ENCODE data around the gene AMY2B. TPM values are rescaled to one million over a fixed set of nuclear protein-coding genes. Genes with fewer than 3 reads are reported as not detected.

AMY2B gene
- total and polyA plus RNA-seq, 9 of the 15 experiments (the other 6 are each of a cell fraction or from before 2014, with no cell fraction given) = 0.22 to 2.0 (median 0.49) TPM

DNA sequence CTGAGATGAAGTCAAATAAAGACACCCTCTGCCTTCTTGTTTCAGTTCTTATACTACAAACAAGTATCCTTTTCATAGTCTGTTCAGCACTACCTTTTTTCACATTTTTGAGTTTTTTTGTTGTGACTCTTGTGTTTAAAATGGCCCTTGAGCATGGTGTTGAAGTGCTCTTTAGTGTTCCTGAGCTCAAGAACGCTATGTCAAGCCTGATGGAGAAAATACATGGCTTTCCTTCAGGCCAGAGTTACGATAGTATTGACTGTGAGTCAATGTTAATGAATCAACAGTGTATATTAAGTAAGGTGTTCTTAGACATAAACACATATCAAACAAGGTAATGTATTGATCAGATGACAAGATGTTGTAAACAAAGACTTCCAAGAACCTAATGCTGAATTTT is 33.2 kb upstream of the AMY2B start (continued):
- TF ChIP-seq, protein P1, sequence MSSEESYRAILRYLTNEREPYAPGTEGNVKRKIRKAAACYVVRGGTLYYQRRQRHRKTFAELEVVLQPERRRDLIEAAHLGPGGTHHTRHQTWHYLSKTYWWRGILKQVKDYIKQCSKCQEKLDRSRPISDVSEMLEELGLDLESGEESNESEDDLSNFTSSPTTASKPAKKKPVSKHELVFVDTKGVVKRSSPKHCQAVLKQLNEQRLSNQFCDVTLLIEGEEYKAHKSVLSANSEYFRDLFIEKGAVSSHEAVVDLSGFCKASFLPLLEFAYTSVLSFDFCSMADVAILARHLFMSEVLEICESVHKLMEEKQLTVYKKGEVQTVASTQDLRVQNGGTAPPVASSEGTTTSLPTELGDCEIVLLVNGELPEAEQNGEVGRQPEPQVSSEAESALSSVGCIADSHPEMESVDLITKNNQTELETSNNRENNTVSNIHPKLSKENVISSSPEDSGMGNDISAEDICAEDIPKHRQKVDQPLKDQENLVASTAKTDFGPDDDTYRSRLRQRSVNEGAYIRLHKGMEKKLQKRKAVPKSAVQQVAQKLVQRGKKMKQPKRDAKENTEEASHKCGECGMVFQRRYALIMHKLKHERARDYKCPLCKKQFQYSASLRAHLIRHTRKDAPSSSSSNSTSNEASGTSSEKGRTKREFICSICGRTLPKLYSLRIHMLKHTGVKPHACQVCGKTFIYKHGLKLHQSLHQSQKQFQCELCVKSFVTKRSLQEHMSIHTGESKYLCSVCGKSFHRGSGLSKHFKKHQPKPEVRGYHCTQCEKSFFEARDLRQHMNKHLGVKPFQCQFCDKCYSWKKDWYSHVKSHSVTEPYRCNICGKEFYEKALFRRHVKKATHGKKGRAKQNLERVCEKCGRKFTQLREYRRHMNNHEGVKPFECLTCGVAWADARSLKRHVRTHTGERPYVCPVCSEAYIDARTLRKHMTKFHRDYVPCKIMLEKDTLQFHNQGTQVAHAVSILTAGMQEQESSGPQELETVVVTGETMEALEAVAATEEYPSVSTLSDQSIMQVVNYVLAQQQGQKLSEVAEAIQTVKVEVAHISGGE (CRISPR knock-in tag; IDR thresholded peaks at IDR 0.05) = no peak
- TF ChIP-seq ASH1L (IDR thresholded peaks at IDR 0.05; ENCODE audit: borderline replicate concordance, low read depth, partially characterized antibody) = no peak
- no peak for TF ChIP-seq ZNF134 (CRISPR knock-in tag; conservative IDR thresholded peaks at IDR 0.05)

DNA sequence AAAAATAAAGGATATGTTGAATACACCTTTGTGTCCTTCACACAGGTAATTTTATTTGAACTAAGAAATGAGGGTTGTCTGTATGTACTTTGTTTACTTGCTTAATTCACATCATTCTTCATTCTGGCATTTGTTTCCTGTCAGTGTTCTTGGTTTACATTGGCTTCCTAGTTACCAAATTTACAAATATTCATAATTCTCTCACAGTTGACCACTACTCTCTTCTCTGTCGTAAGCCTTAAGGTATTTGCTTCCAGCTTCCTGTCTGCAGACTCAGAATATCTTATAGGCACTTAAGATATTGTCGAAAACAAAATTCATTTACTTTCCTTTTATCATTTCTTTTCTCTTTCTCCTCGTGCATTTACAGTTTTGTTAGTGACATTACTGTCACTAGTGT is 30.0 kb upstream of the AMY2B start:
- H3K9me1 ChIP-seq (ENCODE audit: control insufficient read depth, insufficient read depth, low read length) = no peaks in the 10 kb centered on the region
- no peaks in the 10 kb centered on the region for H3K27me3 ChIP-seq (ENCODE audit: control insufficient read depth in 2 of 2, insufficient read depth in 2 of 2, low read length in 2 of 2)
- ChIA-PET CTCF (ENCODE audit: low intra/inter-chr PET ratio) (no interaction called here), POLR2A (interaction anchor here (0.9 kb wide), 1 partner anchor 15 kb away, joined by 3 read pairs; no protein-coding TSS in a partner anchor)
- ATAC-seq = no peak
- TF ChIP-seq, protein P2, sequence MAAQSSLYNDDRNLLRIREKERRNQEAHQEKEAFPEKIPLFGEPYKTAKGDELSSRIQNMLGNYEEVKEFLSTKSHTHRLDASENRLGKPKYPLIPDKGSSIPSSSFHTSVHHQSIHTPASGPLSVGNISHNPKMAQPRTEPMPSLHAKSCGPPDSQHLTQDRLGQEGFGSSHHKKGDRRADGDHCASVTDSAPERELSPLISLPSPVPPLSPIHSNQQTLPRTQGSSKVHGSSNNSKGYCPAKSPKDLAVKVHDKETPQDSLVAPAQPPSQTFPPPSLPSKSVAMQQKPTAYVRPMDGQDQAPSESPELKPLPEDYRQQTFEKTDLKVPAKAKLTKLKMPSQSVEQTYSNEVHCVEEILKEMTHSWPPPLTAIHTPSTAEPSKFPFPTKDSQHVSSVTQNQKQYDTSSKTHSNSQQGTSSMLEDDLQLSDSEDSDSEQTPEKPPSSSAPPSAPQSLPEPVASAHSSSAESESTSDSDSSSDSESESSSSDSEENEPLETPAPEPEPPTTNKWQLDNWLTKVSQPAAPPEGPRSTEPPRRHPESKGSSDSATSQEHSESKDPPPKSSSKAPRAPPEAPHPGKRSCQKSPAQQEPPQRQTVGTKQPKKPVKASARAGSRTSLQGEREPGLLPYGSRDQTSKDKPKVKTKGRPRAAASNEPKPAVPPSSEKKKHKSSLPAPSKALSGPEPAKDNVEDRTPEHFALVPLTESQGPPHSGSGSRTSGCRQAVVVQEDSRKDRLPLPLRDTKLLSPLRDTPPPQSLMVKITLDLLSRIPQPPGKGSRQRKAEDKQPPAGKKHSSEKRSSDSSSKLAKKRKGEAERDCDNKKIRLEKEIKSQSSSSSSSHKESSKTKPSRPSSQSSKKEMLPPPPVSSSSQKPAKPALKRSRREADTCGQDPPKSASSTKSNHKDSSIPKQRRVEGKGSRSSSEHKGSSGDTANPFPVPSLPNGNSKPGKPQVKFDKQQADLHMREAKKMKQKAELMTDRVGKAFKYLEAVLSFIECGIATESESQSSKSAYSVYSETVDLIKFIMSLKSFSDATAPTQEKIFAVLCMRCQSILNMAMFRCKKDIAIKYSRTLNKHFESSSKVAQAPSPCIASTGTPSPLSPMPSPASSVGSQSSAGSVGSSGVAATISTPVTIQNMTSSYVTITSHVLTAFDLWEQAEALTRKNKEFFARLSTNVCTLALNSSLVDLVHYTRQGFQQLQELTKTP (IDR thresholded peaks at IDR 0.05; ENCODE audit: low read depth in 1 of 2, partially characterized antibody in 2 of 2) = no peak
- TF ChIP-seq ZC3H4 (CRISPR knock-in tag; IDR thresholded peaks at IDR 0.05; ENCODE audit: borderline replicate concordance) (no peak), BRD4 (IDR thresholded peaks at IDR 0.05) (no peak)
- H3K4me3 ChIP-seq = no peak overlapping the region
- no peaks in the 10 kb centered on the region for H4K20me1 ChIP-seq (replicated peaks; ENCODE audit: control insufficient read depth, insufficient read depth, low read length)
- H3K79me2 ChIP-seq (ENCODE audit: control insufficient read depth, insufficient read depth, low read length) = no peaks in the 10 kb centered on the region
- no peak overlapping the region for H3K27ac ChIP-seq (ENCODE audit: extremely low read depth, low read depth, low read length)
- in situ Hi-C loops (cut with MboI) = no loop called here
- no peak for DNase-seq (ENCODE audit: extremely low read depth in 1 of 4, low spot score in 3 of 4)
- H3K36me3 ChIP-seq (ENCODE audit: control insufficient read depth, insufficient read depth, low read length) = peaks cover 81% of the 10 kb centered on the region
- no peak overlapping the region for H3K4me2 ChIP-seq (ENCODE audit: insufficient read depth, low read length)
- intact Hi-C loops (cut with micrococcal nuclease) = no loop called here
- H3K4me1 ChIP-seq (replicated peaks in 1 of 2; ENCODE audit: control insufficient read depth in 2 of 2, insufficient read depth in 2 of 2, low read length in 2 of 2) = no peaks in the 10 kb centered on the region
- FAIRE-seq = no peak
- no peak overlapping the region for H2AFZ ChIP-seq (ENCODE audit: low read depth, low read length)
- BruUV-seq (replicated peaks) = no TSS peak
- H3K9me3 ChIP-seq (replicated peaks; ENCODE audit: control insufficient read depth, insufficient read depth, low read depth, low read length) = no peaks in the 10 kb centered on the region
- WGBS (ENCODE audit: insufficient coverage, low coverage, missing lambda C conversion rate) = 98% methylated on average over 3 of the region's 3 CpGs
- no peak overlapping the region for H3K9ac ChIP-seq (ENCODE audit: insufficient read depth in 1 of 2, low read depth in 2 of 2, low read length in 2 of 2)

Measured in K562 (cell line).